ENCODE measurements around the gene MMP20.
"Not testable (repeated sequence)": the region's sequence is repeated elsewhere in the genome, so short reads cannot be mapped to it uniquely, and the experiment has no call there.

The MMP20 gene

GRCh38 chr11:102647430-102647829 lies 22.3 kb upstream of the MMP20 start:
- Histone ChIP-seq H3K36me3 (ENCODE audit: control insufficient read depth, insufficient read depth, low read length) (no peaks in the 10 kb centered on the region), H3K4me1 (ENCODE audit: control insufficient read depth, insufficient read depth, low read length) (no peaks in the 10 kb centered on the region), H3K27ac (ENCODE audit: low read length) (no peak overlapping the region), H3K9me3 (ENCODE audit: control insufficient read depth, insufficient read depth, low read length) (no peaks in the 10 kb centered on the region), H3K27me3 (ENCODE audit: control insufficient read depth, insufficient read depth, low read length) (no peaks in the 10 kb centered on the region), H3K4me3 (ENCODE audit: low read length) (no peak overlapping the region)
- DNase-seq (ENCODE audit: low read depth, low spot score): no peak

- no peak overlapping the region for H3K4me3 ChIP-seq (ENCODE audit: low read length)
- H3K36me3 ChIP-seq (ENCODE audit: control insufficient read depth, insufficient read depth, low read length): no peaks in the 10 kb centered on the region
- WGBS (ENCODE audit: insufficient coverage, insufficient read length): no CpG with 5 or more reads among the region's 4 CpGs
- no peak for DNase-seq (ENCODE audit: low read depth, low spot score)
- H3K9me3 ChIP-seq (ENCODE audit: control insufficient read depth, insufficient read depth, low read length): no peaks in the 10 kb centered on the region
- H3K4me1 ChIP-seq (ENCODE audit: control insufficient read depth, insufficient read depth, low read length): no peaks in the 10 kb centered on the region
- H3K27ac ChIP-seq (ENCODE audit: low read length): no peak overlapping the region
- H3K27me3 ChIP-seq (ENCODE audit: control insufficient read depth, insufficient read depth, low read length): no peaks in the 10 kb centered on the region
Measured at GRCh38 chr11:102643941-102644340, 18.8 kb upstream of the MMP20 start.

- no peaks in the 10 kb centered on the region for H3K9me3 ChIP-seq (ENCODE audit: control insufficient read depth, insufficient read depth, low read length)
- no peaks in the 10 kb centered on the region for H3K4me1 ChIP-seq (ENCODE audit: control insufficient read depth, insufficient read depth, low read length)
- no CpG with 5 or more reads among the region's 8 CpGs for WGBS (ENCODE audit: insufficient coverage, insufficient read length)
- H3K4me3 ChIP-seq (ENCODE audit: low read length): no peak overlapping the region
- DNase-seq (ENCODE audit: low read depth, low spot score): no peak
- no peaks in the 10 kb centered on the region for H3K36me3 ChIP-seq (ENCODE audit: control insufficient read depth, insufficient read depth, low read length)
- H3K27ac ChIP-seq (ENCODE audit: low read length): no peak overlapping the region
- H3K27me3 ChIP-seq (ENCODE audit: control insufficient read depth, insufficient read depth, low read length): no peaks in the 10 kb centered on the region
Measured at GRCh38 chr11:102640946-102641345, 15.8 kb upstream of the MMP20 start.

- H3K9me3 ChIP-seq (ENCODE audit: control insufficient read depth, insufficient read depth, low read length): no peaks in the 10 kb centered on the region
- H3K4me1 ChIP-seq (ENCODE audit: control insufficient read depth, insufficient read depth, low read length): no peaks in the 10 kb centered on the region
- no peak for DNase-seq (ENCODE audit: low read depth, low spot score)
- no peaks in the 10 kb centered on the region for H3K36me3 ChIP-seq (ENCODE audit: control insufficient read depth, insufficient read depth, low read length)
- no peak overlapping the region for H3K27ac ChIP-seq (ENCODE audit: low read length)
- no peaks in the 10 kb centered on the region for H3K27me3 ChIP-seq (ENCODE audit: control insufficient read depth, insufficient read depth, low read length)
- H3K4me3 ChIP-seq (ENCODE audit: low read length): no peak overlapping the region
Measured at GRCh38 chr11:102639656-102640055, 14.5 kb upstream of the MMP20 start.

GRCh38 chr11:102637731-102638130 lies 12.6 kb upstream of the MMP20 start:
- Histone ChIP-seq H3K4me3 (ENCODE audit: low read length) (no peak overlapping the region), H3K36me3 (ENCODE audit: control insufficient read depth, insufficient read depth, low read length) (no peaks in the 10 kb centered on the region), H3K4me1 (ENCODE audit: control insufficient read depth, insufficient read depth, low read length) (no peaks in the 10 kb centered on the region), H3K27ac (ENCODE audit: low read length) (no peak overlapping the region), H3K27me3 (ENCODE audit: control insufficient read depth, insufficient read depth, low read length) (no peaks in the 10 kb centered on the region), H3K9me3 (ENCODE audit: control insufficient read depth, insufficient read depth, low read length) (no peaks in the 10 kb centered on the region)
- DNase-seq (ENCODE audit: low read depth, low spot score): no peak
- no CpG with 5 or more reads among the region's 5 CpGs for whole genome bisulfite sequencing (ENCODE audit: insufficient coverage, insufficient read length)

GRCh38 chr11:102633385-102634026 lies 8.4 kb upstream of the MMP20 start:
- no CpG with 5 or more reads among the region's 6 CpGs for WGBS (ENCODE audit: insufficient coverage, insufficient read length)
- Histone ChIP-seq H3K4me1 (ENCODE audit: control insufficient read depth, insufficient read depth, low read length) (no peaks in the 10 kb centered on the region), H3K27ac (ENCODE audit: low read length) (no peak overlapping the region), H3K27me3 (ENCODE audit: control insufficient read depth, insufficient read depth, low read length) (no peaks in the 10 kb centered on the region), H3K4me3 (ENCODE audit: low read length) (no peak overlapping the region), H3K9me3 (ENCODE audit: control insufficient read depth, insufficient read depth, low read length) (no peaks in the 10 kb centered on the region), H3K36me3 (ENCODE audit: control insufficient read depth, insufficient read depth, low read length) (no peaks in the 10 kb centered on the region)
- no peak for DNase-seq (ENCODE audit: low read depth, low spot score)

- Histone ChIP-seq H3K4me1 (ENCODE audit: control insufficient read depth, insufficient read depth, low read length) (no peaks in the 10 kb centered on the region), H3K27me3 (ENCODE audit: control insufficient read depth, insufficient read depth, low read length) (no peaks in the 10 kb centered on the region), H3K36me3 (ENCODE audit: control insufficient read depth, insufficient read depth, low read length) (no peaks in the 10 kb centered on the region), H3K4me3 (ENCODE audit: low read length) (no peak overlapping the region), H3K27ac (ENCODE audit: low read length) (no peak overlapping the region), H3K9me3 (ENCODE audit: control insufficient read depth, insufficient read depth, low read length) (no peaks in the 10 kb centered on the region)
- WGBS (ENCODE audit: insufficient coverage, insufficient read length): no CpG with 5 or more reads among the region's 1 CpG
- DNase-seq (ENCODE audit: low read depth, low spot score): no peak
Measured at GRCh38 chr11:102632026-102632425, 6.9 kb upstream of the MMP20 start.

- no peaks in the 10 kb centered on the region for H3K9me3 ChIP-seq (ENCODE audit: control insufficient read depth, insufficient read depth, low read length)
- no peaks in the 10 kb centered on the region for H3K36me3 ChIP-seq (ENCODE audit: control insufficient read depth, insufficient read depth, low read length)
- no peaks in the 10 kb centered on the region for H3K27me3 ChIP-seq (ENCODE audit: control insufficient read depth, insufficient read depth, low read length)
- H3K4me3 ChIP-seq (ENCODE audit: low read length): no peak overlapping the region
- H3K4me1 ChIP-seq (ENCODE audit: control insufficient read depth, insufficient read depth, low read length): no peaks in the 10 kb centered on the region
- no peak for DNase-seq (ENCODE audit: low read depth, low spot score)
- no CpG with 5 or more reads among the region's 11 CpGs for WGBS (ENCODE audit: insufficient coverage, insufficient read length)
- H3K27ac ChIP-seq (ENCODE audit: low read length): no peak overlapping the region
Measured at GRCh38 chr11:102630598-102631448, 5.7 kb upstream of the MMP20 start.

- H3K4me3 ChIP-seq (ENCODE audit: low read length); H3K4me1 ChIP-seq (ENCODE audit: control insufficient read depth, insufficient read depth, low read length); H3K27me3 ChIP-seq (ENCODE audit: control insufficient read depth, insufficient read depth, low read length); H3K27ac ChIP-seq (ENCODE audit: low read length); DNase-seq (ENCODE audit: low read depth, low spot score); H3K9me3 ChIP-seq (ENCODE audit: control insufficient read depth, insufficient read depth, low read length); H3K36me3 ChIP-seq (ENCODE audit: control insufficient read depth, insufficient read depth, low read length): not testable (repeated sequence)
- WGBS (ENCODE audit: insufficient coverage, insufficient read length): no CpG with 5 or more reads among the region's 1 CpG
Measured at GRCh38 chr11:102629908-102630307, 4.8 kb upstream of the MMP20 start.

GRCh38 chr11:102626676-102627075 lies 1.5 kb upstream of the MMP20 start:
- H3K4me3 ChIP-seq (ENCODE audit: low read length): no peak overlapping the region
- H3K4me1 ChIP-seq (ENCODE audit: control insufficient read depth, insufficient read depth, low read length): no peaks in the 10 kb centered on the region
- no CpG with 5 or more reads among the region's 1 CpG for WGBS (ENCODE audit: insufficient coverage, insufficient read length)
- no peak overlapping the region for H3K27ac ChIP-seq (ENCODE audit: low read length)
- no peak for DNase-seq (ENCODE audit: low read depth, low spot score)
- H3K36me3 ChIP-seq (ENCODE audit: control insufficient read depth, insufficient read depth, low read length): no peaks in the 10 kb centered on the region; the same call in 1 of the 2 replicates
- H3K9me3 ChIP-seq (ENCODE audit: control insufficient read depth, insufficient read depth, low read length): no peaks in the 10 kb centered on the region
- H3K27me3 ChIP-seq (ENCODE audit: control insufficient read depth, insufficient read depth, low read length): no peaks in the 10 kb centered on the region

GRCh38 chr11:102623998-102624397 lies 1.1 kb downstream of the MMP20 start:
- Histone ChIP-seq H3K4me1 (ENCODE audit: control insufficient read depth, insufficient read depth, low read length) (no peaks in the 10 kb centered on the region), H3K9me3 (ENCODE audit: control insufficient read depth, insufficient read depth, low read length) (no peaks in the 10 kb centered on the region), H3K4me3 (ENCODE audit: low read length) (no peak overlapping the region), H3K27me3 (ENCODE audit: control insufficient read depth, insufficient read depth, low read length) (no peaks in the 10 kb centered on the region), H3K36me3 (ENCODE audit: control insufficient read depth, insufficient read depth, low read length) (no peaks in the 10 kb centered on the region; the same call in 1 of the 2 replicates), H3K27ac (ENCODE audit: low read length) (no peak overlapping the region)
- DNase-seq (ENCODE audit: low read depth, low spot score): no peak
- WGBS (ENCODE audit: insufficient coverage, insufficient read length): no CpG with 5 or more reads among the region's 8 CpGs
